Measurements from ENCODE around the gene ACAD10.
"Not testable (repeated sequence)": the region's sequence is repeated elsewhere in the genome, so short reads cannot be mapped to it uniquely, and the experiment has no call there.

Gene ACAD10

GRCh38 chr12:111687952-111688351 is 2.1 kb downstream of the ACAD10 start:
- DNase-seq = no peak

- DNase-seq = no peak
Measured at GRCh38 chr12:111691262-111691661, 5.4 kb downstream of the ACAD10 start.

- DNase-seq = no peak
Measured at GRCh38 chr12:111692575-111693210, 6.8 kb downstream of the ACAD10 start.

GRCh38 chr12:111693818-111694217 is 8.0 kb downstream of the ACAD10 start:
- no peak for DNase-seq

GRCh38 chr12:111699962-111700361 is 14.1 kb downstream of the ACAD10 start:
- DNase-seq = no peak

- DNase-seq = no peak
Measured at GRCh38 chr12:111705672-111706071, 19.8 kb downstream of the ACAD10 start.

- DNase-seq = no peak
Measured at GRCh38 chr12:111706145-111706544, 20.3 kb downstream of the ACAD10 start.

GRCh38 chr12:111715279-111715678 is 29.4 kb downstream of the ACAD10 start:
- DNase-seq = no peak

- not testable (repeated sequence) for DNase-seq
Measured at GRCh38 chr12:111719316-111719715, 33.5 kb downstream of the ACAD10 start.

GRCh38 chr12:111720457-111720856 is 34.6 kb downstream of the ACAD10 start:
- no peak for DNase-seq

- DNase-seq = not testable (repeated sequence)
Measured at GRCh38 chr12:111723646-111724360, 38.0 kb downstream of the ACAD10 start.

- DNase-seq = no peak
Measured at GRCh38 chr12:111728795-111729194, 42.9 kb downstream of the ACAD10 start.

- no peak for DNase-seq
Measured at GRCh38 chr12:111730420-111730819, 44.6 kb downstream of the ACAD10 start.

GRCh38 chr12:111732786-111733185 is 46.9 kb downstream of the ACAD10 start:
- DNase-seq = no peak

- DNase-seq = no peak
Measured at GRCh38 chr12:111733340-111733915, 47.6 kb downstream of the ACAD10 start.

GRCh38 chr12:111739524-111739923 is 53.7 kb downstream of the ACAD10 start:
- DNase-seq = not testable (repeated sequence)

GRCh38 chr12:111741235-111741812 is 55.5 kb downstream of the ACAD10 start:
- no peak for DNase-seq

GRCh38 chr12:111745211-111745610 is 59.4 kb downstream of the ACAD10 start:
- DNase-seq = no peak

- DNase-seq = no peak
Measured at GRCh38 chr12:111747333-111747732, 61.5 kb downstream of the ACAD10 start.

- DNase-seq = no peak
Measured at GRCh38 chr12:111748151-111748672, 62.4 kb downstream of the ACAD10 start.

GRCh38 chr12:111748867-111749266 is 63.0 kb downstream of the ACAD10 start:
- DNase-seq = no peak

GRCh38 chr12:111749391-111749790 is 63.5 kb downstream of the ACAD10 start:
- DNase-seq = no peak

GRCh38 chr12:111753144-111753881 is 67.5 kb downstream of the ACAD10 start:
- DNase-seq = no peak

Measured in activated CD4-positive, CD25-positive, alpha-beta regulatory T cell (primary cell).